Left lung (tissue), 10 donors: Measurements from ENCODE around the gene SMARCAL1. TPM values are rescaled to one million over a fixed set of nuclear protein-coding genes. Genes with fewer than 3 reads are reported as not detected.
A peak's percentile ranks its signal among the peaks of the same experiment; 100 is the strongest.

Source experiments
- ATAC-seq: fragments of 200-7000 bp; cut with Tn5 transposase; one replicate; pipeline ENCODE4 v1.9.1; 2020; ENCODE audit warnings: moderate library complexity
- DNase-seq, 4 donors: peaks; one replicate each; pipeline ENCODE4 v3.0.0-alpha.2; 2013 to 2020
- H3K27ac ChIP-seq, 2 donors: fragments of 200-600 bp; sonication (generic) in 1 of 2; one replicate each; pipeline versions ENCODE4 v1.5.0 to v1.8.0; 2020 to 2021
- H3K27me3 ChIP-seq, 2 donors: fragments of 200-600 bp; sonication (generic) in 1 of 2; one replicate each; pipeline versions ENCODE4 v1.5.0 to v1.8.0; 2020 to 2021
- H3K36me3 ChIP-seq, 2 donors: fragments of 200-600 bp; sonication (generic) in 1 of 2; one replicate each; pipeline versions ENCODE4 v1.5.0 to v1.8.0; 2020 to 2021
- H3K4me1 ChIP-seq, 2 donors: fragments of 200-600 bp; one replicate each; pipeline ENCODE4 v1.8.0; 2021
- H3K4me3 ChIP-seq, 2 donors: fragments of 200-600 bp; sonication (generic) in 1 of 2; one replicate each; pipeline versions ENCODE4 v1.5.0 to v1.8.0; 2020 to 2021; ENCODE audit warnings: mild to moderate bottlenecking in 1 of 2
- H3K9me3 ChIP-seq, 2 donors: fragments of 200-600 bp; sonication (generic) in 1 of 2; one replicate each; pipeline versions ENCODE4 v1.5.0 to v1.8.0; 2020 to 2021
- CTCF ChIP-seq, 2 donors: fragments of 200-600 bp; sonication (generic) in 1 of 2; IDR thresholded peaks; one replicate each; pipeline versions ENCODE4 v1.5.0 to v1.8.0; 2021; ENCODE audit warnings: antibody characterized with exemption in 2 of 2
- intact Hi-C, 2 donors: fragments of 100-400 bp; cut with DNase I; formaldehyde crosslinking; loops; one replicate each; pipeline versions ENCODE4 v1.11.2 to v1.14.2; 2022
- polyA plus RNA-seq, 6 donors: library from polyadenylated mRNA; unstranded; fragments of 120-200 nt; gene quantifications; one replicate each; pipeline ENCODE4 v1.2.1, GENCODE V29; 2013; ENCODE audit not compliant: insufficient read length in 6 of 6
- total RNA-seq, 2 donors: library from RNA; stranded (reverse); fragmentation: NEBNext Ultra II Directional; extraction: Animal tissue kit (Norgen Biotek cat#: 25700); gene quantifications; one replicate each; pipeline ENCODE4 v1.2.1, GENCODE V29; 2021
- donor health status: DM: no; HTN: yes; CAD: no.
- donor health status: DM: no; HTN: no; CAD: no.

SMARCAL1 gene
- total and polyA plus RNA-seq, 8 donors: 18.1 to 34.5 (median 29.8) TPM

GRCh38 chr2:216482640-216483039 lies 70.4 kb downstream of the SMARCAL1 start:
- ATAC-seq: no peak
- H3K27ac ChIP-seq: no peak overlapping the region
- H3K27me3 ChIP-seq: no peaks in the 10 kb centered on the region
- H3K4me1 ChIP-seq: peaks cover 0 to 19% of the 10 kb centered on the region in 2 donors
- no peak overlapping the region for H3K4me3 ChIP-seq
- no peak for DNase-seq
- no peaks in the 10 kb centered on the region for H3K9me3 ChIP-seq
- intact Hi-C loops: no loop called here
- no peak for TF ChIP-seq CTCF (IDR thresholded peaks at IDR 0.05)
- H3K36me3 ChIP-seq: peaks cover 0 to 57% of the 10 kb centered on the region in 2 donors

GRCh38 chr2:216485237-216485636 lies 73.0 kb downstream of the SMARCAL1 start:
- Histone ChIP-seq H3K27me3 (no peaks in the 10 kb centered on the region), H3K4me1 (peaks cover 0 to 19% of the 10 kb centered on the region in 2 donors), H3K9me3 (no peaks in the 10 kb centered on the region), H3K36me3 (peaks cover 0 to 32% of the 10 kb centered on the region in 2 donors), H3K27ac (no peak overlapping the region), H3K4me3 (no peak overlapping the region)
- DNase-seq (no peak), ATAC-seq (no peak)
- intact Hi-C loops: no loop called here
- no peak for TF ChIP-seq CTCF (IDR thresholded peaks at IDR 0.05)

- TF ChIP-seq CTCF (IDR thresholded peaks at IDR 0.05): no peak
- Histone ChIP-seq H3K27ac (peak overlapping the region in 1 of 2 donors; percentile 62), H3K27me3 (no peaks in the 10 kb centered on the region), H3K36me3 (peaks cover 0 to 27% of the 10 kb centered on the region in 2 donors), H3K4me1 (peaks cover 0 to 21% of the 10 kb centered on the region in 2 donors), H3K9me3 (no peaks in the 10 kb centered on the region), H3K4me3 (no peak overlapping the region)
- ATAC-seq: peak; percentile 50
- intact Hi-C loops: no loop called here
- no peak for DNase-seq
Measured at GRCh38 chr2:216485745-216486144, 73.5 kb downstream of the SMARCAL1 start.

GRCh38 chr2:216486271-216486670 lies 74.0 kb downstream of the SMARCAL1 start:
- DNase-seq: no peak
- intact Hi-C loops: no loop called here
- H3K4me1 ChIP-seq: peaks cover 0 to 21% of the 10 kb centered on the region in 2 donors
- peaks cover 0 to 22% of the 10 kb centered on the region in 2 donors for H3K36me3 ChIP-seq
- H3K9me3 ChIP-seq: no peaks in the 10 kb centered on the region
- H3K4me3 ChIP-seq: no peak overlapping the region
- H3K27me3 ChIP-seq: no peaks in the 10 kb centered on the region
- ATAC-seq: no peak
- TF ChIP-seq CTCF (IDR thresholded peaks at IDR 0.05): no peak
- H3K27ac ChIP-seq: peak overlapping the region in 1 of 2 donors; percentile 62

- intact Hi-C loops: no loop called here
- H3K9me3 ChIP-seq: no peaks in the 10 kb centered on the region
- H3K27me3 ChIP-seq: no peaks in the 10 kb centered on the region
- ATAC-seq (peak; percentile 66), DNase-seq (peak in 1 of 4 donors; percentile 44)
- peaks cover 0 to 23% of the 10 kb centered on the region in 2 donors for H3K4me1 ChIP-seq
- H3K36me3 ChIP-seq: peaks cover 0 to 18% of the 10 kb centered on the region in 2 donors
- TF ChIP-seq CTCF (IDR thresholded peaks at IDR 0.05): no peak
- peak overlapping the region in 1 of 2 donors; percentile 62 for H3K27ac ChIP-seq
- H3K4me3 ChIP-seq: no peak overlapping the region
Measured at GRCh38 chr2:216486708-216487107, 74.4 kb downstream of the SMARCAL1 start.
